ENCODE measurements around the gene COMTD1. TPM values are rescaled to one million over a fixed set of nuclear protein-coding genes. Genes with fewer than 3 reads are reported as not detected.

The COMTD1 gene
- total and polyA plus RNA-seq, 2 experiments from 2014 or later, result 36.7 to 46.4 TPM

DNA sequence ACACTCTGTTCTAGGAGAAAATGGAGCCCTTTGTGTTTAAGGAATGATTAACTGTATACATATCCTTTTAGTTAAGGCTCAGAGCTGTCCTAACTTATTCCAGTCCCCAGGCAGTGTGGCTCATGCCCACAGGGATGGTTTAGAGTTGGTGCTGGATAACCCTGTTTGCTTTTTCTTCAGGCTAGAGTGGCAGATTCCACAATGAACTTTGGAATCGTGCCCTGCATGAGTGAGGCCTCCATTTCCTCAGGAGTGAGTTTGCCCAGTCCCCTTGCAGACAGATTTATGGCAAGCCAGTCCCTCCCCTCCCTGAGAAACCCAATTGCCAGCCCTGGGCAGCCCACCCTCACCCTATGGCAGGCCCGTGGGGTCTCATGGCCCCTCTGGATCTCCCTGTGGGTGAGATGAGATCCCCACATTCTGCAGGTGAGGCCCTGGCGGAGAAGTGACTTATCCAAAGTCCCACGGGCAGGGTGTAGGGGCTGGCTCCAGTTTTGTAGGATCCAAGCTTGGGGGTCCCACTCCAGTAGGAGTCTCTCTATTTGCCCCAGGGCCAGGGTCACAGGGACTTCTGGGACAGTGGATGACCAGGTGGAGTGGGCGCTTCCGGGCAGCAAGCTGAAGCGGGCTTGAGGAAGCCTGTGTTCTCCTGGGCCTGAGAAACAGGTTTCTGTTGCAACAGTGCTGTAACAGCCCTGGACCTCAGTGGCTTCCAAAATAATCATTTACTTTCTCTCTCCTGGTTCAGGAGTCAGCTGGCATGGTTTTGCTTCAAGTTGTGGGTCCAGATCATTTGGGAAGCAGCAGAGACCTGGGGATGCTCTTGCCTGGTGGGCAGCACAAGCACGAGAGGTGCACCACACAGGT is 9.0 kb upstream of the COMTD1 start:
- no peak for DNase-seq (ENCODE audit: low spot score)
- Histone ChIP-seq H3K4me3 (no peak overlapping the region), H3K4me2 (no peak overlapping the region), H3K27ac (peak overlapping the region; percentile 26), H3K4me1 (ENCODE audit: insufficient read depth) (peaks cover 28% of the 10 kb centered on the region), H3K36me3 (replicated peaks; ENCODE audit: insufficient read depth, low read depth) (no peaks in the 10 kb centered on the region), H3K9me3 (ENCODE audit: low read depth) (no peaks in the 10 kb centered on the region), H3K9me2 (replicated peaks; ENCODE audit: insufficient read depth) (no peaks in the 10 kb centered on the region), H3K79me2 (no peaks in the 10 kb centered on the region), H3K27me3 (no peaks in the 10 kb centered on the region), H2AFZ (no peak overlapping the region), H4K20me1 (ENCODE audit: insufficient read depth, poor library complexity, severe bottlenecking) (no peaks in the 10 kb centered on the region)
- WGBS (ENCODE audit: low lambda C conversion rate, missing lambda C conversion rate), result 96% methylated on average over 8 of the region's 8 CpGs
- TF ChIP-seq EZH2phosphoT487 (IDR thresholded peaks at IDR 0.05; ENCODE audit: low read depth, severe bottlenecking, unreplicated experiment) (no peak), EZH2 (IDR thresholded peaks at IDR 0.05; ENCODE audit: borderline replicate concordance) (no peak)
- TF ChIP-seq, protein P1, sequence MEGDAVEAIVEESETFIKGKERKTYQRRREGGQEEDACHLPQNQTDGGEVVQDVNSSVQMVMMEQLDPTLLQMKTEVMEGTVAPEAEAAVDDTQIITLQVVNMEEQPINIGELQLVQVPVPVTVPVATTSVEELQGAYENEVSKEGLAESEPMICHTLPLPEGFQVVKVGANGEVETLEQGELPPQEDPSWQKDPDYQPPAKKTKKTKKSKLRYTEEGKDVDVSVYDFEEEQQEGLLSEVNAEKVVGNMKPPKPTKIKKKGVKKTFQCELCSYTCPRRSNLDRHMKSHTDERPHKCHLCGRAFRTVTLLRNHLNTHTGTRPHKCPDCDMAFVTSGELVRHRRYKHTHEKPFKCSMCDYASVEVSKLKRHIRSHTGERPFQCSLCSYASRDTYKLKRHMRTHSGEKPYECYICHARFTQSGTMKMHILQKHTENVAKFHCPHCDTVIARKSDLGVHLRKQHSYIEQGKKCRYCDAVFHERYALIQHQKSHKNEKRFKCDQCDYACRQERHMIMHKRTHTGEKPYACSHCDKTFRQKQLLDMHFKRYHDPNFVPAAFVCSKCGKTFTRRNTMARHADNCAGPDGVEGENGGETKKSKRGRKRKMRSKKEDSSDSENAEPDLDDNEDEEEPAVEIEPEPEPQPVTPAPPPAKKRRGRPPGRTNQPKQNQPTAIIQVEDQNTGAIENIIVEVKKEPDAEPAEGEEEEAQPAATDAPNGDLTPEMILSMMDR (IDR thresholded peaks at IDR 0.05; ENCODE audit: poor library complexity), result no peak

DNA sequence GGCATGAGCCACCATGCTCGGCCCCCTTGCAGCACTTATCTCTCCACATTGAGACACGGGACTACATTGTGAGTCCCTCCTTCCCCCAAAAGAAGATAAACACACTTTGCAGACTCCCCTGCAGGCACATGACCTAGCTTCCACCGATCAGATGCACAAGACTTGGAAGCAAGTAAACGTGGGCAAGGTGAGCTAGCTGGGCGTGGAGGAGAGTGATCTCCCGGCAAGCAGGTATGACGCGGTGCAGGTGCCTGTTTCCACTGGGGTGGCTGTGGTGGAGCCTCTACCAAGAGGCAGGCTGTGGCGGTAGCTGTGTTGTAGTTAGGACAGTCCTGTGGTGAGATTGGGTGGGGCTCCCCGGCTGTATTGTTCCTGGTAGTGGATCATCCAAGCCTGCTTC is 7.7 kb upstream of the COMTD1 start:
- TF ChIP-seq, protein P1 (IDR thresholded peaks at IDR 0.05; ENCODE audit: poor library complexity), result no peak
- no peak for TF ChIP-seq EZH2phosphoT487 (IDR thresholded peaks at IDR 0.05; ENCODE audit: low read depth, severe bottlenecking, unreplicated experiment)
- TF ChIP-seq EZH2 (IDR thresholded peaks at IDR 0.05; ENCODE audit: borderline replicate concordance), result no peak
- Histone ChIP-seq H3K9me2 (replicated peaks; ENCODE audit: insufficient read depth) (no peaks in the 10 kb centered on the region), H2AFZ (no peak overlapping the region), H3K4me1 (ENCODE audit: insufficient read depth) (peaks cover 28% of the 10 kb centered on the region), H3K36me3 (replicated peaks; ENCODE audit: insufficient read depth, low read depth) (no peaks in the 10 kb centered on the region), H3K27me3 (no peaks in the 10 kb centered on the region), H3K79me2 (no peaks in the 10 kb centered on the region), H3K4me3 (no peak overlapping the region), H3K4me2 (no peak overlapping the region), H4K20me1 (ENCODE audit: insufficient read depth, poor library complexity, severe bottlenecking) (no peaks in the 10 kb centered on the region), H3K9me3 (ENCODE audit: low read depth) (no peaks in the 10 kb centered on the region), H3K27ac (no peak overlapping the region)
- DNase-seq (ENCODE audit: low spot score), result no peak
- 89% methylated on average over 10 of the region's 10 CpGs for WGBS (ENCODE audit: low lambda C conversion rate, missing lambda C conversion rate)

DNA sequence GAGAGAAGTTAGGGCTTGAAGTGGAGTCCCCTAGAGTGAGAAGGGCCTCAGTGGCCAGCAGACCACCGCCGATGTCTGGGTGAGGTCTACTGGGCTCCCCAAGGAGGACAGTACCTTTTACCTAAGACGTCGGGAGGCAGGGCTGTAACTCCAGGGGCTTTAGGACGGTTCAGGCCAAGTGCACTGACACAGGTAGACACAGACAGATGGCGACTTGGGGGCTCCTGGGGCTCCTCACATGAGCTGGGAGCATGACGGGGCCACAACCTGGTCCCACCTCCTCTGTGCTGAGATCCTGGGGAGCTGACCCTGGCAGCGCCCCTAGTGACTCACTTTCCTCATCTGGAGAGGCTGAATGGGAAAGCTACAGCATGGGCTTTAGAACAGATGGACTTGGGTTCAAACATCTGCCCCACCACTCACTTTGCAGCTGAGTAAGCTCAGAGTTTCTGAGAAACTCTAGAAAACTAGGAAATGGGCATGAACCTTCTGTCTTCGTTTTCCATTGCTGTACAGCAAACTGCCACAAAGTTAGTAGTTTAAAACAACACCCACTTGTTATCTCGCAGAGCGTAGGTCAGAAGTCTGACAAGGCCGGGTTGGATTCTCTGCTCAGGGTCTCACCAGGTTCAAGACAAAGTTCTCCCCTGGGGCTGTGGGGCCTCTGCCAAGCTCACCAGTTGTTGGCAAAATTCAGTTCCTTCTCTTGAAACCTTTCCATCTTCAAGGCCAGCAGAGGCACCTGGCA is 4.7 kb upstream of the COMTD1 start:
- Histone ChIP-seq H4K20me1 (ENCODE audit: insufficient read depth, poor library complexity, severe bottlenecking) (no peaks in the 10 kb centered on the region), H3K9me3 (ENCODE audit: low read depth) (no peaks in the 10 kb centered on the region), H3K36me3 (replicated peaks; ENCODE audit: insufficient read depth, low read depth) (no peaks in the 10 kb centered on the region), H3K9me2 (replicated peaks; ENCODE audit: insufficient read depth) (no peaks in the 10 kb centered on the region), H2AFZ (no peak overlapping the region), H3K4me3 (no peak overlapping the region), H3K27ac (peak overlapping the region; percentile 55), H3K79me2 (no peaks in the 10 kb centered on the region), H3K27me3 (no peaks in the 10 kb centered on the region), H3K4me2 (no peak overlapping the region), H3K4me1 (ENCODE audit: insufficient read depth) (peaks cover 28% of the 10 kb centered on the region)
- WGBS (ENCODE audit: low lambda C conversion rate, missing lambda C conversion rate), result 93% methylated on average over 12 of the region's 12 CpGs
- TF ChIP-seq, protein P1 (IDR thresholded peaks at IDR 0.05; ENCODE audit: poor library complexity), result no peak
- TF ChIP-seq EZH2phosphoT487 (IDR thresholded peaks at IDR 0.05; ENCODE audit: low read depth, severe bottlenecking, unreplicated experiment), result no peak
- no peak for TF ChIP-seq EZH2 (IDR thresholded peaks at IDR 0.05; ENCODE audit: borderline replicate concordance)
- DNase-seq (ENCODE audit: low spot score), result no peak
